ENCODE results near the gene MAGEA2B. TPM values are rescaled to one million over a fixed set of nuclear protein-coding genes. Genes with fewer than 3 reads are reported as not detected.
"Not testable (repeated sequence)": the region's sequence is repeated elsewhere in the genome, so short reads cannot be mapped to it uniquely, and the experiment has no call there.

The MAGEA2B gene
- total and polyA plus RNA-seq, 8 donors: not detected

DNA sequence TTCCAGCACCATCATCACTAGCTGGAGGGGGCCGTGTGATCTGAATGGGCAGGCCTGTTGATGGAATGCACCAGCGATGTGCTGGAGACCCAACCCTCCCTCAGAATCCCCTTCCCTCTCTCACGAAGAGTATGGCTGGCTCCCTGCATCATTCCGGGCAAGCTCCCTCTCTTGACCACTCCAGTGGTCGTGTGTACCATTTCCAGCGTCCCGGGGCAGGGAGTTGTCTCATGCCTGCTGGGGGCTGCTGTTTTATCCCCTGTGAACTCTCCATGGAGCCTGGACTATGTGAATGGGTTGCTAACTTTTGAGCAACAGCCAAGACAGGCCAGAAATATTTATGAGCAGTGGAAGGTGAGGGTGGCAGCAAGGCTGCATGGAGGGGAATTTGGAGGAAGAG lies 11.0 kb downstream of the MAGEA2B start:
- 53 to 56% methylated on average over 7 of the region's 7 CpGs for WGBS, 2 donors
- TF ChIP-seq, protein P1, sequence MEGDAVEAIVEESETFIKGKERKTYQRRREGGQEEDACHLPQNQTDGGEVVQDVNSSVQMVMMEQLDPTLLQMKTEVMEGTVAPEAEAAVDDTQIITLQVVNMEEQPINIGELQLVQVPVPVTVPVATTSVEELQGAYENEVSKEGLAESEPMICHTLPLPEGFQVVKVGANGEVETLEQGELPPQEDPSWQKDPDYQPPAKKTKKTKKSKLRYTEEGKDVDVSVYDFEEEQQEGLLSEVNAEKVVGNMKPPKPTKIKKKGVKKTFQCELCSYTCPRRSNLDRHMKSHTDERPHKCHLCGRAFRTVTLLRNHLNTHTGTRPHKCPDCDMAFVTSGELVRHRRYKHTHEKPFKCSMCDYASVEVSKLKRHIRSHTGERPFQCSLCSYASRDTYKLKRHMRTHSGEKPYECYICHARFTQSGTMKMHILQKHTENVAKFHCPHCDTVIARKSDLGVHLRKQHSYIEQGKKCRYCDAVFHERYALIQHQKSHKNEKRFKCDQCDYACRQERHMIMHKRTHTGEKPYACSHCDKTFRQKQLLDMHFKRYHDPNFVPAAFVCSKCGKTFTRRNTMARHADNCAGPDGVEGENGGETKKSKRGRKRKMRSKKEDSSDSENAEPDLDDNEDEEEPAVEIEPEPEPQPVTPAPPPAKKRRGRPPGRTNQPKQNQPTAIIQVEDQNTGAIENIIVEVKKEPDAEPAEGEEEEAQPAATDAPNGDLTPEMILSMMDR (IDR thresholded peaks at IDR 0.05): no peak
- H3K4me1 ChIP-seq: no peaks in the 10 kb centered on the region
- no peaks in the 10 kb centered on the region for H3K27me3 ChIP-seq
- no peaks in the 10 kb centered on the region for H3K9me3 ChIP-seq
- H3K4me3 ChIP-seq: no peak overlapping the region
- H3K27ac ChIP-seq: no peak overlapping the region
- H3K36me3 ChIP-seq: no peaks in the 10 kb centered on the region
- intact Hi-C loops (cut with DNase I): no loop called here
- FAIRE-seq (no peak), ATAC-seq (no peak), DNase-seq (peak in 2 of 6 donors; percentile 2 to 17)

DNA sequence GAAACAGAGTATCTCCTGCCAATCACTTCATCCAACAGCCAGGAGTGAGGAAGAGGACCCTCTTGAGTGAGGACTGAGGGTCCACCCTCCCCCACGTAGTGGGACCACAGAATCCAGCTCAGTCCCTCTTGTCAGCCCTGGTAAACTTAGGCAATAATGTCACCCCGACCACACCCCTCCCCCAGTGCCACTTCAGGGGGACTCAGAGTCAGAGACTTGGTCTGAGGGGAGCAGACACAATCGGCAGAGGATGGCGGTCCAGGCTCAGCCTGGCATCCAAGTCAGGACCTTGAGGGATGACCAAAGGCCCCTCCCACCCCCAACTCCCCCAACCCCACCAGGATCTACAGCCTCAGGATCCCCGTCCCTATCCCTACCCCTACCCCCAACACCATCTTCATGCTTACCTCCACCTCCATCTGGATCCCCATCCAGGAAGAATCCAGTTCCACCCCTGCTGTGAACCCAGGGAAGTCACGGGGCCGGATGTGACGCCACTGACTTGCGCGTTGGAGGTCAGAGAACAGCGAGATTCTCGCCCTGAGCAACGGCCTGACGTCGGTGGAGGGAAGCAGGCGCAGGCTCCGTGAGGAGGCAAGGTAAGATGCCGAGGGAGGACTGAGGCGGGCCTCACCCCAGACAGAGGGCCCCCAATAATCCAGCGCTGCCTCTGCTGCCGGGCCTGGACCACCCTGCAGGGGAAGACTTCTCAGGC lies 19.0 kb downstream of the MAGEA2B start, which contains the start of the genes CSAG1 and MAGEA12:
CSAG1 (minus strand) TSS at position 461 of the 715 bp plus-strand sequence. CDS start 1,261 bp downstream, outside the sequence.
MAGEA12 (plus strand) TSS at position 497 of the 715 bp plus-strand sequence. CDS start 2,405 bp downstream, outside the sequence.
- Histone ChIP-seq H3K36me3 (no peaks in the 10 kb centered on the region), H3K9me3 (no peaks in the 10 kb centered on the region), H3K4me1 (no peaks in the 10 kb centered on the region), H3K27me3 (no peaks in the 10 kb centered on the region), H3K27ac (no peak within 1 kb of the TSS), H3K4me3 (no peak within 1 kb of the TSS)
- TF ChIP-seq, protein P1 (IDR thresholded peaks at IDR 0.05): no peak
- peak in 2 of 6 donors; percentile 5 to 46 for DNase-seq
- intact Hi-C loops (cut with DNase I): no loop called here
- FAIRE-seq: no peak
- no peak for ATAC-seq
- 77% methylated on average over 19 of the region's 21 CpGs for WGBS, 2 donors

DNA sequence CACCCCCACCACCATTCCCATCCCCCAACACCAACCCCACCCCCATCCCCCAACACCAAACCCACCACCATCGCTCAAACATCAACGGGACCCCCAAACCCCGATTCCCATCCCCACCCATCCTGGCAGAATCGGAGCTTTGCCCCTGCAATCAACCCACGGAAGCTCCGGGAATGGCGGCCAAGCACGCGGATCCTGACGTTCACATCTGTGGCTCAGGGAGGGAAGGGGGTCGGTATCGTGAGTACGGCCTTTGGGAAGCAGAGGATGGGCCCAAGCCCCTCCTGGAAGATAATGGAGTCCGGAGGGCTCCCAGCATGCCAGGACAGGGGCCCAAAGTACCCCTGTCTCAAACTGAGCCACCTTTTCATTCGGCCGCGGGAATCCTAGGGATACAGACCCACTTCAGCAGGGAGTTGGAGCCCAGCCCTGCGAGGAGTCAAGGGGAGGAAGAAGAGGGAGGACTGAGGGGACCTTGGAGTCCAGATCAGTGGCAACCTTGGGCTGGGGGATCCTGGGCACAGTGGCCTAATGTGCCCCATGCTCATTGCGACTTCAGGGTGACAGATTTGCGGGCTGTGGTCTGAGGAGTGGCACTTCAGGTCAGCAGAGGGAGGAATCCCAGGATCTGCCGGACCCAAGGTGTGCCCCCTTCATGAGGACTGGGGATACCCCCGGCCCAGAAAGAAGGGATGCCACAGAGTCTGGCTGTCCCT lies 19.9 kb downstream of the MAGEA2B start:
- H3K27me3 ChIP-seq; FAIRE-seq; H3K9me3 ChIP-seq; H3K4me1 ChIP-seq; H3K36me3 ChIP-seq; H3K4me3 ChIP-seq; intact Hi-C loops (cut with DNase I); H3K27ac ChIP-seq; ATAC-seq: not testable (repeated sequence)
- DNase-seq: peak in 1 of 6 donors; percentile 22
- WGBS, 2 donors: 86% methylated on average over 22 of the region's 22 CpGs

DNA sequence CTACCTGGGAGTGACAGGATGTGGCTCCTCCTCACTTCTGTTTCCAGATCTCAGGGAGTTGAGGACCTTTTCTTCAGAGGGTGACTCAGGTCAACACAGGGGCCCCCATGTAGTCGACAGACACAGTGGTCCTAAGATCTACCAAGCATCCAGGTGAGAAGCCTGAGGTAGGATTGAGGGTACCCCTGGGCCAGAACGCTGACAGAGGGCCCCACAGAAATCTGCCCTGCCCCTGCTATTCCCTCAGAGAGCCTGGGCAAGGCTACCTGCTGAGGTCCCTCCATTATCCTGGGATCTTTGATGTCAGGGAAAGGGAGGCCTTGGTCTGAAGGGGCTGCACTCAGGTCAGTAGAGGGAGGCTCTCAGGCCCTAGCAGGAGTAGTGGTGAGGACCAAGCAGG lies 20.7 kb downstream of the MAGEA2B start:
- Histone ChIP-seq H3K4me3 (no peak overlapping the region), H3K9me3 (no peaks in the 10 kb centered on the region), H3K36me3 (no peaks in the 10 kb centered on the region), H3K27me3 (no peaks in the 10 kb centered on the region), H3K4me1 (no peaks in the 10 kb centered on the region), H3K27ac (no peak overlapping the region)
- WGBS, 2 donors: 49 to 52% methylated on average over 2 of the region's 2 CpGs
- ATAC-seq: no peak
- TF ChIP-seq, protein P1 (IDR thresholded peaks at IDR 0.05): no peak
- DNase-seq: peak in 1 of 6 donors; percentile 7
- intact Hi-C loops (cut with DNase I): no loop called here
- no peak for FAIRE-seq

DNA sequence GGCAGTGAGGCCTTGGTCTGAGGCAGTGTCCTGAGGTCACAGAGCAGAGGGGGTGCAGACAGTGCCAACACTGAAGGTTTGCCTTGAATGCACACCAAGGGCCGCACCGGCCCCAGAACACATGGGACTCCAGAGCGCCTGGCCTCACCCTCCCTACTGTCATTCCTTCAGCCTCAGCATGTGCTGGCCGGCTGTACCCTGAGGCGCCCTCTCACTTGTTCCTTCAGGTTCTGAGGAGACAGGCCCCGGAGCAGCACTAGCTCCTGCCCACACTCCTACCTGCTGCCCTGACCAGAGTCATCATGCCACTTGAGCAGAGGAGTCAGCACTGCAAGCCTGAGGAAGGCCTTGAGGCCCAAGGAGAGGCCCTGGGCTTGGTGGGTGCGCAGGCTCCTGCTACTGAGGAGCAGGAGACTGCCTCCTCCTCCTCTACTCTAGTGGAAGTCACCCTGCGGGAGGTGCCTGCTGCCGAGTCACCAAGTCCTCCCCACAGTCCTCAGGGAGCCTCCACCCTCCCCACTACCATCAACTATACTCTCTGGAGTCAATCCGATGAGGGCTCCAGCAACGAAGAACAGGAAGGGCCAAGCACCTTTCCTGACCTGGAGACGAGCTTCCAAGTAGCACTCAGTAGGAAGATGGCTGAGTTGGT lies 21.6 kb downstream of the MAGEA2B start:
- H3K36me3 ChIP-seq: no peaks in the 10 kb centered on the region
- intact Hi-C loops (cut with DNase I): no loop called here
- H3K9me3 ChIP-seq: no peaks in the 10 kb centered on the region
- H3K27me3 ChIP-seq: no peaks in the 10 kb centered on the region
- H3K4me3 ChIP-seq: no peak overlapping the region
- no peaks in the 10 kb centered on the region for H3K4me1 ChIP-seq
- 82 to 85% methylated on average over 12 of the region's 12 CpGs for WGBS, 2 donors
- FAIRE-seq: no peak
- no peak overlapping the region for H3K27ac ChIP-seq
- TF ChIP-seq, protein P1 (IDR thresholded peaks at IDR 0.05): no peak
- no peak for ATAC-seq
- peak in 2 of 6 donors; percentile 7 to 43 for DNase-seq

DNA sequence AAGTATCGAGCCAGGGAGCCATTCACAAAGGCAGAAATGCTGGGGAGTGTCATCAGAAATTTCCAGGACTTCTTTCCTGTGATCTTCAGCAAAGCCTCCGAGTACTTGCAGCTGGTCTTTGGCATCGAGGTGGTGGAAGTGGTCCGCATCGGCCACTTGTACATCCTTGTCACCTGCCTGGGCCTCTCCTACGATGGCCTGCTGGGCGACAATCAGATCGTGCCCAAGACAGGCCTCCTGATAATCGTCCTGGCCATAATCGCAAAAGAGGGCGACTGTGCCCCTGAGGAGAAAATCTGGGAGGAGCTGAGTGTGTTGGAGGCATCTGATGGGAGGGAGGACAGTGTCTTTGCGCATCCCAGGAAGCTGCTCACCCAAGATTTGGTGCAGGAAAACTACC lies 22.1 kb downstream of the MAGEA2B start:
- H3K36me3 ChIP-seq; H3K9me3 ChIP-seq; FAIRE-seq; H3K27me3 ChIP-seq; H3K4me3 ChIP-seq; H3K27ac ChIP-seq; intact Hi-C loops (cut with DNase I); ATAC-seq; H3K4me1 ChIP-seq: not testable (repeated sequence)
- DNase-seq: peak in 1 of 6 donors; percentile 18
- WGBS, 2 donors: 70 to 74% methylated on average over 12 of the region's 12 CpGs
